ENCODE measurements around the gene CCT2. TPM values are rescaled to one million over a fixed set of nuclear protein-coding genes. Genes with fewer than 3 reads are reported as not detected.

Gene CCT2
- total RNA-seq, 4 donors from 2014 or later: 57.7 to 108 (median 72.7) TPM

DNA sequence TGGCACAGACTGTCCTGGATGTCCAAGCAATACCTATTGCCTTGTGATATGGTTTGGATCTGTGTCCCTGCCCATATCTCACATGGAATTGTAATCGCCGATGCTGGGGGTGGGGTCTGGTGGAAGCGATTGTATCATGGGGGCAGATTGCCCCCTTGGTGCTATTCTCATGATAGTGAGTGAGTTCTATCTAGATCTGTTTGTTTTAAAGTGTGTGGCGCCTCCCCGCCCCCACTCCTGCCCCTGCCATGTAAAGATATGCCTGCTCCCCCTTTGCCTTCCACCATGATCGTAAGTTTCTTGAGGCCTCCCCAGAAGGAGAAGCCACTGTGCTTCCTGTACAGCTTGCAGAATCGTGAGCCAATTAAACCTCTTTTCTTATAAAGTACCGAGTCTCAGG, 42.2 kb downstream of the CCT2 start:
- 75 to 92% methylated on average over 8 of the region's 8 CpGs for WGBS, 2 donors
- no peaks in the 10 kb centered on the region for H3K27me3 ChIP-seq
- no peaks in the 10 kb centered on the region for H3K9me3 ChIP-seq
- DNase-seq (ENCODE audit: low spot score in 2 of 2): no peak
- no peak overlapping the region for H3K27ac ChIP-seq
- no peak for TF ChIP-seq POLR2A (IDR thresholded peaks at IDR 0.05)
- TF ChIP-seq EP300 (IDR thresholded peaks at IDR 0.05): no peak
- TF ChIP-seq, protein P1, sequence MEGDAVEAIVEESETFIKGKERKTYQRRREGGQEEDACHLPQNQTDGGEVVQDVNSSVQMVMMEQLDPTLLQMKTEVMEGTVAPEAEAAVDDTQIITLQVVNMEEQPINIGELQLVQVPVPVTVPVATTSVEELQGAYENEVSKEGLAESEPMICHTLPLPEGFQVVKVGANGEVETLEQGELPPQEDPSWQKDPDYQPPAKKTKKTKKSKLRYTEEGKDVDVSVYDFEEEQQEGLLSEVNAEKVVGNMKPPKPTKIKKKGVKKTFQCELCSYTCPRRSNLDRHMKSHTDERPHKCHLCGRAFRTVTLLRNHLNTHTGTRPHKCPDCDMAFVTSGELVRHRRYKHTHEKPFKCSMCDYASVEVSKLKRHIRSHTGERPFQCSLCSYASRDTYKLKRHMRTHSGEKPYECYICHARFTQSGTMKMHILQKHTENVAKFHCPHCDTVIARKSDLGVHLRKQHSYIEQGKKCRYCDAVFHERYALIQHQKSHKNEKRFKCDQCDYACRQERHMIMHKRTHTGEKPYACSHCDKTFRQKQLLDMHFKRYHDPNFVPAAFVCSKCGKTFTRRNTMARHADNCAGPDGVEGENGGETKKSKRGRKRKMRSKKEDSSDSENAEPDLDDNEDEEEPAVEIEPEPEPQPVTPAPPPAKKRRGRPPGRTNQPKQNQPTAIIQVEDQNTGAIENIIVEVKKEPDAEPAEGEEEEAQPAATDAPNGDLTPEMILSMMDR (IDR thresholded peaks at IDR 0.05): no peak
- H3K4me1 ChIP-seq: no peaks in the 10 kb centered on the region
- H3K4me3 ChIP-seq: no peak overlapping the region
- H3K36me3 ChIP-seq: no peaks in the 10 kb centered on the region

DNA sequence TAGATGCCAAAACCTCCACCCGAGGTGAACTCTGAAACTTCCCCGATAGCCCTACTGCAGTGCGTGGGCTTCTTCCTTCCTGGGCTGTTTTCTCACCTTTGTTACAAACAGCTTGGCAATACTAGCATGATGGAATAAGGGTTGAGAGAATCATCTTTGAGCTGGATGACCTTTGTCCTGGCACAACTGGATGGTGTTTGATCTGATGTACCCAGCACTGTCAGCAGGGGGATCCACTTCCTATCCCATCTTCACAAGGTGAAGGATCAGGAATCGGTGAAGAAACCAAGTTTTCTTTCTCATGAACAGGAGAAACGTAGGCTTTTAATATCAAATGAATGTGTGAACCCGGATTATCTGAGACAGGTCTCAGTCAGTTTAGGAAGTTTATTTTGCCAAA, 44.9 kb downstream of the CCT2 start:
- WGBS, 2 donors: 81 to 89% methylated on average over 6 of the region's 6 CpGs
- H3K36me3 ChIP-seq: no peaks in the 10 kb centered on the region
- TF ChIP-seq, protein P1 (IDR thresholded peaks at IDR 0.05): no peak
- no peak for TF ChIP-seq POLR2A (IDR thresholded peaks at IDR 0.05)
- no peak for TF ChIP-seq EP300 (IDR thresholded peaks at IDR 0.05)
- H3K4me1 ChIP-seq: no peaks in the 10 kb centered on the region
- H3K27me3 ChIP-seq: no peaks in the 10 kb centered on the region
- H3K4me3 ChIP-seq: no peak overlapping the region
- no peaks in the 10 kb centered on the region for H3K9me3 ChIP-seq
- no peak for DNase-seq (ENCODE audit: low spot score in 2 of 2)
- no peak overlapping the region for H3K27ac ChIP-seq

DNA sequence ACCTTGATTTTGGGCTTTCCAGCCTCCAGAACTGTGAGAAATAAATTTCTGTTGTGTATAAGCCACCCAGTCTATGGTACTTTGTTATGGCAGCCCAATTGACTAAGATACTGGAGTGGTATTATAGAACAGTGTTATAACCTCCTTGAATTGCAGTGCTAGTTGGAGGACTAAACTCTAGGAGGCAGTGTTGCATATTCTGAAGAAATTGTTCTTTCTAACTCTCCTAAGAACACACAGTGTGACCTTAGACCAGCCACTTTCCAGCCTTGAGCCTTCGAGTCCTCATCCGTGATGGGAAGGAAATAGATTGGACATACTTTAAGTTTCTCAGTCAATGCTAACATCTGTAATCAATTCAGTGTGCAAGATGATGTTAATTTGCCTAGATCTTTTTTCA, 47.8 kb downstream of the CCT2 start:
- H3K4me1 ChIP-seq: no peaks in the 10 kb centered on the region
- H3K4me3 ChIP-seq: no peak overlapping the region
- no peak for DNase-seq (ENCODE audit: low spot score in 2 of 2)
- no peaks in the 10 kb centered on the region for H3K27me3 ChIP-seq
- H3K9me3 ChIP-seq: no peaks in the 10 kb centered on the region
- WGBS, 2 donors: 78 to 80% methylated on average over 2 of the region's 2 CpGs
- no peak overlapping the region for H3K27ac ChIP-seq
- TF ChIP-seq, protein P1 (IDR thresholded peaks at IDR 0.05): no peak
- TF ChIP-seq EP300 (IDR thresholded peaks at IDR 0.05) (no peak), POLR2A (IDR thresholded peaks at IDR 0.05) (no peak)
- H3K36me3 ChIP-seq: no peaks in the 10 kb centered on the region

DNA sequence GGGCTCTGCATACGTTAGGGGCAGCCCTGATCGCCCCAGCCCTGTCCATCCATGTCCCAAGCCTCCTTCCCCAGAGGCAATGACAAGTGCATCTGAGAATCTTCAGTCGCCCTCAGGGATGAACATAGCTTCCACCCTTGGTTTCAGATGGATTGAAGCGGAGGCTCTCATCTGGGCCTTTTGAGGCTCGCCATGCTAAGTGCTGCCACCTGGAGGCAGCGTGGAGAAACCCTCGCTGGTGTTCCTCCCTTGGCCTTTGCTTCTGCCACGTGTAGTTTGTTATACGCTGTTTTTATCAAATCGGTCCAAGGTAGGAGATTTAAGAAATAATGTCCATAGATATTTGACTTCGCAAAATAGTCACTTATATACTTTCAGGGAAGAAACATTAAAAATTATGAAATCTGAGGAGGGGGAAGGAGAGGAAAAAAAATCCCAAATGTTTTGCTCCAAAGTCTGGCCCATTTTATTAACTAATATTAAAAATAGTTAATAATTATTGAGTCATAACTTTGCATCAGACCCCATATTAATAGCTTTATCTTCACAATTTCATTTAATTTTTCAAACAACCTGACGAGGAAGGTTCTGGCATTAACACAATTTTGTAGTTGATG, 54.2 kb downstream of the CCT2 start:
- Histone ChIP-seq H3K27me3 (no peaks in the 10 kb centered on the region), H3K9me3 (no peaks in the 10 kb centered on the region), H3K4me1 (no peaks in the 10 kb centered on the region), H3K27ac (no peak overlapping the region), H3K4me3 (no peak overlapping the region), H3K36me3 (no peaks in the 10 kb centered on the region)
- WGBS, 2 donors: 18 to 27% methylated on average over 12 of the region's 12 CpGs
- no peak for TF ChIP-seq EP300 (IDR thresholded peaks at IDR 0.05)
- TF ChIP-seq, protein P1 (IDR thresholded peaks at IDR 0.05): peak; percentile 62 to 83 (median 72)
- DNase-seq (ENCODE audit: low spot score in 2 of 2): peak in 1 of 2 donors; percentile 40

DNA sequence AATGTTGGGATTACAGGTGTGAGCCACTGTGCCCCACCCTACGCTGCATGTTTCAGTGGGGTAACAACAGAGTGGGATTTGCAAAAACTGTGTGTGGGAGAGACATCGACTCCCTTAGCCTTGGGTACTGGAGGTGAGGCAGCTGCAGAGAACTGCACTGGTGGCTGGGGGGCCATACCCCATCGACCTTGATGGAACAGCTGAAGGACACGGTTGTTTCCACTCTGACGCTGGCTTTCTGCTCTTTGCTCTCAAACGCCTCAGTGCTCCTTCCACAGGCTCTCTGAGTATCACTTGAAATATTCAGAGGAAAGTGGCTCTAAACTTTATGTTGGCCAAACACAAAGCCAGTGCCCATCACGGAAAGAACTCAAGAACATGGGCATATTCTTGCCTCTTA, 56.3 kb downstream of the CCT2 start:
- H3K9me3 ChIP-seq: no peaks in the 10 kb centered on the region
- TF ChIP-seq EP300 (IDR thresholded peaks at IDR 0.05) (no peak), POLR2A (IDR thresholded peaks at IDR 0.05) (no peak)
- TF ChIP-seq, protein P1 (IDR thresholded peaks at IDR 0.05): no peak
- no peaks in the 10 kb centered on the region for H3K4me1 ChIP-seq
- no peaks in the 10 kb centered on the region for H3K27me3 ChIP-seq
- H3K4me3 ChIP-seq: no peak overlapping the region
- H3K27ac ChIP-seq: no peak overlapping the region
- WGBS, 2 donors: 89 to 90% methylated on average over 7 of the region's 7 CpGs
- DNase-seq (ENCODE audit: low spot score in 2 of 2): no peak
- no peaks in the 10 kb centered on the region for H3K36me3 ChIP-seq
